Neural progenitor cell (in vitro differentiated cells): ENCODE measurements around the gene BCL7A. TPM values are rescaled to one million over a fixed set of nuclear protein-coding genes. Genes with fewer than 3 reads are reported as not detected.

Source experiments
- DNase-seq: peaks from one replicate; pipeline ENCODE4 v3.0.0-alpha.2; 2016; ENCODE audit warnings: low spot score
- H2AFZ ChIP-seq: fragments of 200-600 bp; sonication (generic); replicated peaks from 2 replicates; pipeline ENCODE4 v1.6.1; 2016; ENCODE audit warnings: antibody characterized with exemption
- H3F3A ChIP-seq: fragments of 200-600 bp; sonication (generic); 2 replicates; pipeline ENCODE4 v1.6.1; 2016; ENCODE audit warnings: antibody characterized with exemption, low read depth
- H3K27ac ChIP-seq: fragments of 200-600 bp; sonication (generic); 2 replicates; pipeline ENCODE4 v1.5.1; 2016; ENCODE audit warnings: mild to moderate bottlenecking
- H3K27me3 ChIP-seq: fragments of 200-600 bp; sonication (generic); 2 replicates; pipeline ENCODE4 v1.6.1; 2016; ENCODE audit warnings: mild to moderate bottlenecking, moderate library complexity
- H3K36me3 ChIP-seq: fragments of 200-600 bp; sonication (generic); 2 replicates; pipeline ENCODE4 v1.5.1; 2016
- H3K4me1 ChIP-seq: fragments of 200-600 bp; sonication (generic); 2 replicates; pipeline ENCODE4 v1.6.1; 2016; ENCODE audit warnings: mixed run types
- H3K4me2 ChIP-seq: fragments of 200-600 bp; sonication (generic); 2 replicates; pipeline ENCODE4 v1.6.1; 2016
- H3K4me3 ChIP-seq: fragments of 200-600 bp; sonication (generic); 2 replicates; pipeline ENCODE4 v1.5.1; 2016
- H3K79me2 ChIP-seq: fragments of 200-600 bp; sonication (generic); 2 replicates; pipeline ENCODE4 v1.6.1; 2016; ENCODE audit warnings: low read depth
- H3K9ac ChIP-seq: fragments of 200-600 bp; sonication (generic); 2 replicates; pipeline ENCODE4 v1.6.1; 2016
- H3K9me3 ChIP-seq: fragments of 200-600 bp; sonication (generic); 2 replicates; pipeline ENCODE4 v1.5.1; 2016; ENCODE audit warnings: low read depth
- H4K20me1 ChIP-seq: fragments of 200-600 bp; sonication (generic); 2 replicates; pipeline ENCODE4 v1.6.1; 2016; ENCODE audit warnings: low read depth
- H3K27ac Mint-ChIP-seq: 3 replicates; pipeline ENCODE4 v1.8.0; 2021; ENCODE audit warnings: mixed read lengths
- H3K27me3 Mint-ChIP-seq: 2 replicates; pipeline ENCODE4 v1.8.0; 2022; ENCODE audit warnings: low read depth, mild to moderate bottlenecking, inconsistent platforms, moderate library complexity, mixed read lengths; ENCODE audit not compliant: insufficient read depth
- H3K36me3 Mint-ChIP-seq: 3 replicates; pipeline ENCODE4 v1.8.0; 2021; ENCODE audit warnings: mixed read lengths
- H3K4me1 Mint-ChIP-seq: 3 replicates; pipeline ENCODE4 v1.8.0; 2021; ENCODE audit warnings: mixed read lengths
- H3K4me3 Mint-ChIP-seq: 3 replicates; pipeline ENCODE4 v1.8.0; 2021; ENCODE audit warnings: mild to moderate bottlenecking, moderate library complexity, mixed read lengths
- H3K9me3 Mint-ChIP-seq: 3 replicates; pipeline ENCODE4 v1.8.0; 2020; ENCODE audit warnings: mixed read lengths
- EZH2 ChIP-seq: fragments of 200-600 bp; sonication (generic); IDR thresholded peaks from 2 replicates; pipeline ENCODE4 v1.6.1; 2017; ENCODE audit warnings: antibody characterized with exemption, mild to moderate bottlenecking, moderate library complexity
- EZH2phosphoT487 ChIP-seq: fragments of 200-600 bp; sonication (generic); IDR thresholded peaks from 2 replicates; pipeline ENCODE4 v1.6.1; 2017; ENCODE audit warnings: antibody characterized with exemption
- total RNA-seq: library from RNA; depleted of rRNA; stranded (reverse); fragments of >200 nt; gene quantifications from 2 replicates; pipeline ENCODE4 v1.2.3, GENCODE V29; 2015; ENCODE audit warnings: low replicate concordance
- TF ChIP-seq, protein P1 (sequence below): fragments of 200-600 bp; sonication (generic); IDR thresholded peaks from 2 replicates; pipeline ENCODE4 v1.5.1; 2017; ENCODE audit warnings: antibody characterized with exemption, mild to moderate bottlenecking

BCL7A gene
- total RNA-seq, 1 donor from 2014 or later: 22.1 TPM

DNA sequence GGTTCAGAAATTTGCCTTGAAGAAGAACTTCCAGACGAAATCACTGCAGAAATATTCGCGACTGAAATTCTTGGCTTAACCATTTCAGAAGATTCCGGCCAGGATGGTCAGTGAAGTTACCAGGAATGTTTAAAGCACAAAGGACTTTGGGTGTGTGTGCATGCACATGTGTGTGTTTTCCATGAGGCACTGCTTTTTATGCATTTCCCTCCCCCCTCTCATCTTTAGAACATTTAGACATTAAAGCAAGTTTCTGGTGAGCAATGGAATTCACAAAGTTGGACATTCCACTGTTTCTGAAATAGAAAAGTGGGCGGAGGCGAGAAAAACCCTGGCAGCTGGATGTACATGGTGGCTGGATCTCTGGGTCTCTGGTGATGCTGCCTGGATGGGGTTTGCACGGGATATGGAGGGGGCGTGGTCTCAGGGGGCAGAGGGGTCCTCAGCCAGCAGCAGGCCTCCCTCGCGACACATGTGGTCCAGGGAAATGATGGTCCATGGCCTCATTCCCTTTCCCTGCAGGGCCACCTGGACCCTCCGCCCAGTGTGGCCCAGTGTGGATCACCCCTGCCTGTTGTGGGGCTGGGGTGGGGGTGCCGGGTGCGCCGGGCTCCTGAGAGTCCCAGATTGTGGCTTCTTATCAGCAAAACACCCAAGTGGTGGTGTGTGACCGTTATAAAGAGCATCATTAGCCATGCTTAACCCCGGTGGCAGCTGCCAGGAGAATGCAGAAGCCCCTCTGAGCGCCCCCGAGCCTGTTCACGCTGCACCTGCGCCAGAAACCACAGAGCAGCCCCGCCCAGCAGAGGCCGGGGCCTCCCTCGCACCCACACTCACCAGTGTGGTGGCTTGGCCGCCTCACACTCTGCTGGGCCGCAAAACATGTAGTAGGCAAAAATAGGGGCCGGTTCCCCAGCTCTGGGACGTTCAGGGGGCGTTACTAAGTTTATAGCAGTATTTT lies 17.8 kb upstream of the BCL7A start:
- no peak for DNase-seq
- Histone ChIP-seq H2AFZ (no peak overlapping the region), H3K27me3 (no peaks in the 10 kb centered on the region), H3K9ac (no peak overlapping the region), H3K4me1 (peaks cover 6% of the 10 kb centered on the region), H3K9me3 (no peaks in the 10 kb centered on the region), H3K79me2 (no peaks in the 10 kb centered on the region), H3K4me2 (no peak overlapping the region), H3K36me3 (no peaks in the 10 kb centered on the region), H4K20me1 (no peaks in the 10 kb centered on the region), H3F3A (peaks cover 25% of the 10 kb centered on the region), H3K4me3 (no peak overlapping the region), H3K27ac (no peak overlapping the region)
- H3K4me3 Mint-ChIP-seq: no peak overlapping the region
- H3K4me1 Mint-ChIP-seq: peaks cover 25% of the 10 kb centered on the region
- H3K9me3 Mint-ChIP-seq: peaks cover 10% of the 10 kb centered on the region
- H3K36me3 Mint-ChIP-seq: no peaks in the 10 kb centered on the region
- peaks cover 3% of the 10 kb centered on the region for H3K27me3 Mint-ChIP-seq
- H3K27ac Mint-ChIP-seq: no peak overlapping the region
- TF ChIP-seq EZH2phosphoT487 (no peak), EZH2 (no peak)
- TF ChIP-seq, protein P1, sequence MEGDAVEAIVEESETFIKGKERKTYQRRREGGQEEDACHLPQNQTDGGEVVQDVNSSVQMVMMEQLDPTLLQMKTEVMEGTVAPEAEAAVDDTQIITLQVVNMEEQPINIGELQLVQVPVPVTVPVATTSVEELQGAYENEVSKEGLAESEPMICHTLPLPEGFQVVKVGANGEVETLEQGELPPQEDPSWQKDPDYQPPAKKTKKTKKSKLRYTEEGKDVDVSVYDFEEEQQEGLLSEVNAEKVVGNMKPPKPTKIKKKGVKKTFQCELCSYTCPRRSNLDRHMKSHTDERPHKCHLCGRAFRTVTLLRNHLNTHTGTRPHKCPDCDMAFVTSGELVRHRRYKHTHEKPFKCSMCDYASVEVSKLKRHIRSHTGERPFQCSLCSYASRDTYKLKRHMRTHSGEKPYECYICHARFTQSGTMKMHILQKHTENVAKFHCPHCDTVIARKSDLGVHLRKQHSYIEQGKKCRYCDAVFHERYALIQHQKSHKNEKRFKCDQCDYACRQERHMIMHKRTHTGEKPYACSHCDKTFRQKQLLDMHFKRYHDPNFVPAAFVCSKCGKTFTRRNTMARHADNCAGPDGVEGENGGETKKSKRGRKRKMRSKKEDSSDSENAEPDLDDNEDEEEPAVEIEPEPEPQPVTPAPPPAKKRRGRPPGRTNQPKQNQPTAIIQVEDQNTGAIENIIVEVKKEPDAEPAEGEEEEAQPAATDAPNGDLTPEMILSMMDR: no peak

DNA sequence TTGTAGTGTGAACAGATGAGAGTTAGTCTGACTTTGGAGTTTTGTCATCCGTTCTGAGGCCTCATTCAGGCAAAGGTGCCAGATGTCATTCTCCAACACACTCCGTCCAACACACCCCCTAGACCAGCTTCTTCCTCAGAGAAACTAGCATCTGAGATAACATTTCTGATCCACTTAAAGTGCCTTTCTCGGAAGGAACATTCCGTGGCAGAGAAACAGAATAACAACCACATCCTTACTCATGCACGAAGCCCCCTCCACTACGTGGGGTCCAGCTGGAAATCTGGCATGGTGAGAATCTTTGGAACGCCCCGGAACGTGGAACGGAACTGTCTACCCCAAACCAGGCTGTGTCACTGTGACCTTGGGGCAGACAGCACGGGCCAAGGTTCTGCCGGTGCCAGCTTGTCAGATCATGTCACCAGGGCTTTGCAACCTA lies 17.0 kb upstream of the BCL7A start:
- no peak for DNase-seq
- Histone ChIP-seq H2AFZ (no peak overlapping the region), H3K4me2 (no peak overlapping the region), H3K9ac (no peak overlapping the region), H3K79me2 (no peaks in the 10 kb centered on the region), H3K36me3 (no peaks in the 10 kb centered on the region), H3K4me3 (no peak overlapping the region), H3K27me3 (no peaks in the 10 kb centered on the region), H3K27ac (no peak overlapping the region), H3K4me1 (peaks cover 6% of the 10 kb centered on the region), H4K20me1 (no peaks in the 10 kb centered on the region), H3K9me3 (no peaks in the 10 kb centered on the region), H3F3A (peaks cover 25% of the 10 kb centered on the region)
- Mint-ChIP-seq H3K4me1 (peaks cover 25% of the 10 kb centered on the region), H3K27ac (no peak overlapping the region), H3K36me3 (no peaks in the 10 kb centered on the region), H3K9me3 (peaks cover 8% of the 10 kb centered on the region), H3K27me3 (peaks cover 3% of the 10 kb centered on the region), H3K4me3 (no peak overlapping the region)
- TF ChIP-seq, protein P1: no peak
- TF ChIP-seq EZH2: no peak
- no peak for TF ChIP-seq EZH2phosphoT487

- Histone ChIP-seq H3K27me3 (no peaks in the 10 kb centered on the region), H3K27ac (no peak overlapping the region), H3K4me1 (peaks cover 6% of the 10 kb centered on the region), H3K4me3 (no peak overlapping the region), H3K9ac (no peak overlapping the region), H3K9me3 (no peaks in the 10 kb centered on the region), H3K4me2 (no peak overlapping the region), H3K79me2 (no peaks in the 10 kb centered on the region), H3F3A (peaks cover 25% of the 10 kb centered on the region), H2AFZ (no peak overlapping the region), H3K36me3 (no peaks in the 10 kb centered on the region), H4K20me1 (no peaks in the 10 kb centered on the region)
- no peak overlapping the region for H3K27ac Mint-ChIP-seq
- H3K4me3 Mint-ChIP-seq: no peak overlapping the region
- peaks cover 3% of the 10 kb centered on the region for H3K27me3 Mint-ChIP-seq
- TF ChIP-seq EZH2phosphoT487 (no peak), EZH2 (no peak)
- TF ChIP-seq, protein P1: no peak
- H3K36me3 Mint-ChIP-seq: no peaks in the 10 kb centered on the region
- no peak for DNase-seq
- H3K9me3 Mint-ChIP-seq: peaks cover 4% of the 10 kb centered on the region
- H3K4me1 Mint-ChIP-seq: peaks cover 25% of the 10 kb centered on the region
These were observed 16.4 kb upstream of the BCL7A start for GRCh38 chr12:122005252-122005776.
